ENCODE results near the gene PSMC3IP.

The PSMC3IP gene

GRCh38 chr17:42537156-42537805 is 40.2 kb downstream of the PSMC3IP start:
- no peak for DNase-seq

GRCh38 chr17:42536372-42537155 is 41.0 kb downstream of the PSMC3IP start:
- no peak for DNase-seq

GRCh38 chr17:42536048-42536371 is 41.5 kb downstream of the PSMC3IP start, which contains the start of gene NAGLU:
Gene NAGLU (plus strand): TSS chr17:42536241. CDS start chr17:42536273, 32 bp downstream.
- DNase-seq: no peak

- no peak for DNase-seq
Measured at GRCh38 chr17:42535155-42536047, 42.1 kb downstream of the PSMC3IP start.

- no peak for DNase-seq
Measured at GRCh38 chr17:42531455-42532354, 45.8 kb downstream of the PSMC3IP start.

- DNase-seq: no peak
Measured at GRCh38 chr17:42530952-42531454, 46.5 kb downstream of the PSMC3IP start.

GRCh38 chr17:42529061-42529460 is 48.5 kb downstream of the PSMC3IP start:
- DNase-seq: no peak

- no peak for DNase-seq
Measured at GRCh38 chr17:42527932-42528331, 49.6 kb downstream of the PSMC3IP start.

- no peak for DNase-seq
Measured at GRCh38 chr17:42526031-42526444, 51.5 kb downstream of the PSMC3IP start.

GRCh38 chr17:42525221-42525620 is 52.3 kb downstream of the PSMC3IP start:
- DNase-seq: no peak

GRCh38 chr17:42522798-42523278 is 54.7 kb downstream of the PSMC3IP start:
- DNase-seq: no peak

Data from SIG-M5 (cell line).